GM19455 (cell line): ENCODE data around the gene EXD1.
"Not testable (repeated sequence)": the region's sequence is repeated elsewhere in the genome, so short reads cannot be mapped to it uniquely, and the experiment has no call there.

Source experiments
- ATAC-seq: cut with Tn5 transposase; IDR thresholded peaks from one replicate; pipeline ENCODE4 v1.9.1; 2021; ENCODE audit not compliant: unreplicated experiment

EXD1 gene, protein sequence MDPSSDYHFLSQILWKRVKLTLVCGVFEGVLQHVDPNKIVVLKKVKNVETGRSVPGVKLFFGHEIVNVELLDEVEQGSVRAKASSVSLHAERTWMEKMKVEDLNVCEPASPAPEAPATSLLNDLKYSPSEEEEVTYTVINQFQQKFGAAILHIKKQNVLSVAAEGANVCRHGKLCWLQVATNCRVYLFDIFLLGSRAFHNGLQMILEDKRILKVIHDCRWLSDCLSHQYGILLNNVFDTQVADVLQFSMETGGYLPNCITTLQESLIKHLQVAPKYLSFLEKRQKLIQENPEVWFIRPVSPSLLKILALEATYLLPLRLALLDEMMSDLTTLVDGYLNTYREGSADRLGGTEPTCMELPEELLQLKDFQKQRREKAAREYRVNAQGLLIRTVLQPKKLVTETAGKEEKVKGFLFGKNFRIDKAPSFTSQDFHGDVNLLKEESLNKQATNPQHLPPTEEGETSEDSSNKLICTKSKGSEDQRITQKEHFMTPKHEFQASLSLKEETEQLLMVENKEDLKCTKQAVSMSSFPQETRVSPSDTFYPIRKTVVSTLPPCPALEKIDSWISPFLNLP

GRCh38 chr15:41230650-41231421 is at the start of gene EXD1, which contains the start of gene CHP1:
TSS of gene EXD1 (minus strand) at chr15:41230757. CDS start at chr15:41226575, 4,182 bp downstream.
TSS of gene CHP1 (plus strand) at chr15:41231268. CDS start at chr15:41231383, 115 bp downstream.
- peak; percentile 93 for ATAC-seq

DNA sequence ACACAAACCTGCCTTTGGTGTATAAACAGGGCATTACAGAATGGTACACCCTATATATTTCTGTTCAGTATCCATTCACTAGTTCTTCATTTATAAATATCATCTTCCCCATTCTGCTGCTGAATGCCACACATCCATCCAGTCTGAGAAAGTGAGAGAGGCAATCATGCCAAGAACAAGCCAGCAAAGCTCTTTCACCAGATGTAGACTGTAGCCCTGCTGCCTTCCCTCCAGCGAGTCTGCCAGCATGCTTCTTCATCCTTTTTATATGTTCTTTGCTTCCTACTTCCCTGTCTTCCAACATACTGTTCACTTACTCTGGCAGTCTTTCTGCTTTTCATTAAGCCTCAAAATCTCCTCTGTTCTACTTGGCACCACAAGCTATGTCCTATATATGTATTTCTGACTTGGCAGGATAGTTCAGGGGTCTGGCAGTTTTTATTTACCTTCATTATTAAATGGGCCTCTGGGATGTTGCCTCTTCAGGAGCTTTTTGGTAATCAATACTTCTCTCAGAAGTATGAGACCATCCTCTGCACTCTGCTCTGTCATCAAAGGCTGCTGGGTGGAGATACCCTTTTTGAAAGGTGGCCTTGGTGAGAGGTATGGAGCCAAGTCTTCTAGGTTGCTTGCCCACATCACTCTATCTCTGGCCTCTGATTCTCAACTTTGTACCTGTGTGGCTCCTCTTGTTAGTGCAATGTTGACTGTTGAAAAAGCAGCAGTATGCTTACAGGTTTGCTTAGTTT is 49.2 kb upstream of the EXD1 start:
- ATAC-seq = no peak

DNA sequence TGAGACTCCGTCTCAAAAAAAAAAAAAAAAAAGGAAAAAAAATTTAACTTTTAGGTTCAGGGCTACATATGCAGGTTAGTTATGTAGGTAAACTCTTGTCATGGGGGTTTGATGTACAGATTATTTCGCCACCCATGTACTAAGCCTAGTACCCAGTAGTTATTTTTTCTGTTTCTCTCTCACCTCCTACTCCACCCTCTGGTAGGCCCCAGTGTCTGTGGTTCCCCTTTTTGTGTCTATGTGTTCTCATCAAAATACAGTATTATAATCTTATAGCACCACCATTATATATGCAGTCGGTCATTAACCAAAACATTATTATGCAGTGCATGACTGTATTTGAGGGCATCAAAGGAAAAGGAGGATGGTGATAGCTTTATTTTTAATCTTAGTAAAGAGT is 47.8 kb upstream of the EXD1 start:
- ATAC-seq = no peak

DNA sequence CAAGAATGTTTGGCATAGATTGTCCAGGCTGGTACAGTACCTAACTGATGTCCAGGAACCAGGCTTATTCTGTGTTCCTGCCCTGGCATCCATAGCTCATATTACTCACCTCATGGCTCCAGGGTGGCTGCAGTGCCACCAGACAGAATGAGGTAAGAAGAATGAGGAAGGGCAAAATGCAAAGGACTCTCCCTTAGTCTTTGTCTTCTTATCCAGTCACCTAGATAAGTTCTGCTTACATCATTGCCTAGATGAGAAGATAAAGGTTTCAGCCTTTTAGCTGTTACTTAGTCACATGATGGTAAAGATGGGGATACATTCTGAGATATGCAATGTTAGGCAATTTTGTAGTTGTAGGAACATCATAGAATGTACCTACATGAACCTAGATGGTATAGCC is 46.3 kb upstream of the EXD1 start:
- no peak for ATAC-seq

DNA sequence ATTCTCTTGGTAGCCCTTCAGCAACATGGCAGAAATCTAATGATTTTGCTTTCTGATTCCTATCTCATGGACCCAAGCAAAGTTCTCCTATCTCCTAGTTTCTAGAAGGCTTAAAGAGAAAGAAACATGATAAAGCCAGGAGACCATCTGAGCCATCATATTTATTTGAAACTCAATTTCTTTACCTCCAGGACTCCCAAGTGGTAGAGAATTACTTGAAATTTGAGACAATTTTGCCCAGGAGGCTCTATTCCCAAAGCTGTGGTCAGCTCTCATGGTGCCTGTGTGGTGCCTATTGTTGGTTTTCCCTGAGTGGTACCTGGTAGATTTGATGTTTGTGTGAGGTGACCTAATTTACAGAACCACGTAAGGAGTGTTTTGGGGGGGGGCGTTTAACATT is 39.3 kb upstream of the EXD1 start:
- ATAC-seq = no peak

GRCh38 chr15:41263891-41264351 is 33.4 kb upstream of the EXD1 start:
- ATAC-seq = no peak

DNA sequence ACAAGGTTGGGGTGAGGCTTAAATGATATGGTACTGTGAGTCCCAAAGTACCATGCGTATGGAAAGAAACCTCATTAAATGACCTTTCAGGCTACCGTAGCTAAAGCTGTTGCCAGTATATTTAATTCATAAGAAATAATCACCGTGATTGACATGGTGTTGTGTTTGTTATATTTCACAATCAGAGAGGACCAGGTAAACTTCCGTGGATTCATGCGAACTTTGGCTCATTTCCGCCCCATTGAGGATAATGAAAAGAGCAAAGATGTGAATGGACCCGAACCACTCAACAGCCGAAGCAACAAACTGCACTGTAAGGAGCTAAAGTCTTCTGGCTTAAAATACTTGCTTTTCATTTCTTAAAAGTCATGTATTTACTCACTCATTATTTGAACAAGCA is 32.0 kb upstream of the EXD1 start:
- ATAC-seq = no peak

- ATAC-seq = not testable (repeated sequence)
These were observed 30.4 kb upstream of the EXD1 start for GRCh38 chr15:41260924-41261323.

GRCh38 chr15:41259546-41260189 is 29.1 kb upstream of the EXD1 start:
- ATAC-seq = no peak

- no peak for ATAC-seq
These were observed 28.4 kb upstream of the EXD1 start for GRCh38 chr15:41258750-41259471.

- ATAC-seq = no peak
These were observed 26.1 kb upstream of the EXD1 start for GRCh38 chr15:41256577-41257038.

- ATAC-seq = no peak
These were observed 25.5 kb upstream of the EXD1 start for GRCh38 chr15:41256103-41256502.

DNA sequence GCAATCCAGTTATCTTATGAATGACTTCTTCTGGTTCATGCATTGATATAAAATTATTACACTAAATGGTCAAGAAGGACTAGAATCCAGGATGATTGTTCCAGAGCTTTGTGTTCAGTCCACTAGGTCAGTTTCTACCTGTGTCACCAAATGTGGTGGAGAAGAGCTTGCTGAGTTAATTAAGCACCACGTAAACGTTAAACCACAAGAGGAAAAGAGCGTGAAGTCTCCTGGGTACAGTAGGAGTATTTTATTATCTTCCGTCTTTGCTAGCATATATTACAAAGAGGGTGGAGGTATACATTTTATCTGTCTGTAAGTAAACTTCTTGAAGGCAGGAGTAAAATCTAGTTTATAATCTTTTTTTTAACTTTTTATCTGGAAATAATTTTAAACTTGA is 24.0 kb upstream of the EXD1 start:
- no peak for ATAC-seq

DNA sequence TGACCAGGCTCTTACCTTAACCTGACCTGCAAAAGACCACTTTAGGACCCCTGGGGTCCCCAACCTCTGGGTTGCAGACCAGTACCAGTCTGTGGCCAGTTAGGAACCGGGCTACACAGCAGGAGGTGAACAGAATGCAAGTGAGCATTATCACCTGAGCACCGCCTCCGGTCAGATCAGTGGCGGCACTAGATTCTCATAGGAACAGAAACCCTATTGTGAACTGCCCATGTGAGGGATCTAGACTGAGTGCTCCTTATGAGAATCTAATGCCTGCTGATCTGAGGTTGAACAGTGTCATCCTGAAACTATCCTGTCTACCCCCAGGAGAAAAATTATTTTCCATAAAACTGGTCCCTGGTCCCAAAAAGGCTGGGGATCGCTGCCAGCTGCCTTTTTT is 20.9 kb upstream of the EXD1 start:
- no peak for ATAC-seq

DNA sequence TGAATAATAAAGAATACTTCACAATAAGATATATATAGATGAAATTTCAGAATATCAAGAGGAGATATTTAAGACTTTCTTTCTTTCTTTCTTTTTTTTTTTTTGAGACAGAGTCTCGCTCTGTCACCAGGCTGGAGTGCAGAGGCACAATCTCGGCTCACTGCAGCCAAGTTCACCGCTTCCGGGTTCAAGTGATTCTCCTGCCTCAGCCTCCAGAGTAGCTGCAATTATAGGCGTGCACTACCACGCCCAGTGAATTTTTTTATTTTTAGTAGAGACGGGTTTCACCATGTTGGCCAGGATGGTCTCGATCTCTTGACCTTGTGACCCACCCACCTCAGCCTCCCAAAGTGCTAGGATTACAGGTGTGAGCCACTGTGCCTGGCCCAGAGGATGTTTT is 20.2 kb upstream of the EXD1 start:
- ATAC-seq = not testable (repeated sequence)

DNA sequence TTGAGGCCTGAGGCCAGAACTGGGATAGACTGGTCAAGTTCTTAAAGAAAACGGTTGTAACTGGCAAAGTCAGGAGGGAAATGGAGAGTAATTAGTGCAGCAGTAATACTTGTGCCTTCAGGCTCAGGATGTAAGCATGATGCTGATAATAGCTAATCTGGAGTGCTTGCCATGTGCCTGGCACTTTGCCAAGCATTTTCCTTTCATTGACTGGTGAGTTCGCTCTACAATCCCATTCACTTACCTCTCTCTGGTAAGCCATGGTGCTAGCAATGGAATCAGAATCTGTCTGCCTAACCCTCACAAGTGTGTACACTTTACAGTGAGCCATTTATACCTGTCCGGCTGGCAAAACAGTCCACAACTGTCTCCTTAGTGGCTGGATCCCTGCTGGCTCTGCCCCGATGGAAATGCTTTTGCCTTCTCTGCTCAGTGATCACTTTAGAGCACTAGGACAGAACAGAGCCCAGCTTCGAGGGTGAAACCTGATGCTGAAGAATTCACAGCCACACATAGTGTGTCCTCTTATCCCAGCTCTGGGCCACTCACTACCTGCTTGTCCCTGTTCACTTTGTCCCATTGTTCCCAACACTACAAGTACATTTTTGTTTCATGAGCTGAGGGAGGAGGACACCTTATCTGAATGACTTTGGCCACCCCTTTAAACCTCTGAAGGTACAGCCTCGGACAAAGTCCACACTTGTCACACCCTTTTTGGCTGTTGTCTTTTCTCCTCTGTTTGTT is 10.8 kb upstream of the EXD1 start:
- no peak for ATAC-seq

GRCh38 chr15:41238100-41238499 is 7.5 kb upstream of the EXD1 start:
- no peak for ATAC-seq

- no peak for ATAC-seq
These were observed 5.4 kb upstream of the EXD1 start for GRCh38 chr15:41235929-41236328.

DNA sequence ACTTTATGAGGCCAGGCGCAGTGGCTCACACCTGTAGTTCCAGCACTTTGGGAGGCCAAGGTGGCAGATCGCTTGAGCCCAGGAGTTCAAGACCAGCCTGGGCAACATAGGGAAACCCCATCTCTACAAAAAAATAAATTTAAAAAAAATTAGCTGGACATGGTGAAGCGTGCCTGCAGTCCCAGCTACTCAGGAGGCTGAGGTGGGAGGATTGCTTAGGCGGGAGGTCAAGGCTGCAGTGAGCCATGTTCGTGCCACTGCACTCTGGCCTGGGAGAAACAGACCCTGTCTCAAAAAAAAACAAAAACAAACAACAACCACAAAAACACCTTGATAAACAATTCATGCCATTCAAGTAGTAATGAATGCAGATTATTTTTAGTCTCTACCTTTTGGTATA is 4.7 kb upstream of the EXD1 start:
- not testable (repeated sequence) for ATAC-seq
